HepG2 (cell line): ENCODE results near the gene KAZN. TPM values are rescaled to one million over a fixed set of nuclear protein-coding genes. Genes with fewer than 3 reads are reported as not detected.
A peak's percentile ranks its signal among the peaks of the same experiment; 100 is the strongest.

ENCODE experiments used
- CBX5 ChIP-seq: sonication (generic); formaldehyde crosslinking; IDR thresholded peaks from 2 replicates; pipeline ENCODE4 v1.4.0; 2020; ENCODE audit warnings: missing genetic modification reagents, borderline replicate concordance
- EP300 ChIP-seq, 3 experiments: sonication (generic) in 1 of 3; formaldehyde crosslinking in 1 of 3; IDR thresholded peaks; 2 replicates each; pipeline versions ENCODE4 v1.5.1 to v1.6.1; 2011 to 2020; ENCODE audit warnings: low read depth in 2 of 3, low read length in 2 of 3, borderline replicate concordance in 1 of 3, improper control_type of control experiment in 1 of 3, mild to moderate bottlenecking in 1 of 3, missing genetic modification reagents in 1 of 3, moderate library complexity in 1 of 3
- RCOR2 ChIP-seq: IDR thresholded peaks from 2 replicates; pipeline ENCODE4 v1.6.1; 2016; ENCODE audit warnings: missing biosample characterization, missing genetic modification reagents
- ZNF124 ChIP-seq: sonication (generic); formaldehyde crosslinking; IDR thresholded peaks from 2 replicates; pipeline ENCODE4 v1.4.0; 2020; ENCODE audit warnings: missing genetic modification reagents
- ZNF136 ChIP-seq: sonication (generic); formaldehyde crosslinking; IDR thresholded peaks from 2 replicates; pipeline ENCODE4 v1.8.1; 2022; ENCODE audit warnings: low read depth, mild to moderate bottlenecking, moderate library complexity, missing genetic modification reagents
- ZNF17 ChIP-seq: sonication (generic); formaldehyde crosslinking; IDR thresholded peaks from 2 replicates; pipeline ENCODE4 v1.5.0; 2020; ENCODE audit warnings: mild to moderate bottlenecking, missing genetic modification reagents
- ZNF3 ChIP-seq: IDR thresholded peaks from 2 replicates; pipeline ENCODE4 v1.7.0; 2017; ENCODE audit warnings: inconsistent platforms
- ZNF710 ChIP-seq: sonication (generic); formaldehyde crosslinking; IDR thresholded peaks from 2 replicates; pipeline ENCODE4 v1.5.0; 2020; ENCODE audit warnings: mild to moderate bottlenecking, missing genetic modification reagents, borderline replicate concordance
- ZNF891 ChIP-seq: sonication (generic); formaldehyde crosslinking; IDR thresholded peaks from 2 replicates; pipeline ENCODE4 v1.5.0; 2020; ENCODE audit warnings: mild to moderate bottlenecking, missing genetic modification reagents
- polyA plus RNA-seq, 8 experiments: library from polyadenylated mRNA; depleted of rRNA in 3 of 8; stranded (reverse) in 7 of 8; unstranded in 1 of 8; fragments of >200 nt; fragmentation: Illumina TruSeq in 4 of 8; extraction: Trizol in 4 of 8; gene quantifications; 2 replicates each; pipeline versions ENCODE4 v1.2.1 to v1.2.3, GENCODE V29; 2011 to 2016; ENCODE audit warnings: low read depth in 4 of 8, missing spikeins in 1 of 8, mixed read lengths in 1 of 8; ENCODE audit not compliant: insufficient read depth in 1 of 8
- total RNA-seq, 5 experiments: library from RNA; depleted of rRNA; stranded (reverse); fragments of >200 nt; fragmentation: Illumina TruSeq; extraction: Trizol; gene quantifications; 2 replicates each; pipeline ENCODE4 v1.2.3, GENCODE V29; 2016; ENCODE audit warnings: low read depth in 1 of 5
- TF ChIP-seq, protein P1 (sequence below): sonication (generic); formaldehyde crosslinking; IDR thresholded peaks from 2 replicates; pipeline ENCODE4 v1.8.0; 2022; ENCODE audit warnings: low read depth, missing genetic modification reagents

Gene KAZN
- total and polyA plus RNA-seq, 2 of the 13 experiments (the other 11 are each of a cell fraction or from before 2014, with no cell fraction given) = 10.4 to 13.5 TPM

GRCh38 chr1:14952626-14953314 is 354.3 kb downstream of the KAZN start (continued):
- TF ChIP-seq EP300 (IDR thresholded peaks at IDR 0.05; ENCODE audit: low read depth in 2 of 2, low read length in 2 of 2) (peak in 1 of 2 experiments; percentile 97; a peak in 3 of 4 replicates), EP300 (CRISPR knock-in tag; IDR thresholded peaks at IDR 0.05; ENCODE audit: borderline replicate concordance) (peak; percentile 96), RCOR2 (peak; percentile 94), ZNF124 (CRISPR knock-in tag) (no peak; the same call in 1 of the 2 replicates), ZNF710 (CRISPR knock-in tag) (peak; percentile 91), ZNF891 (0 out of 2 replicates have a peak, but pooled peaks have one; percentile 28), ZNF136 (CRISPR knock-in tag) (peak; percentile 78; the same call in 1 of the 2 replicates), ZNF3 (CRISPR knock-in tag) (peak; percentile 65; the same call in 1 of the 2 replicates), CBX5 (no peak), ZNF17 (CRISPR knock-in tag) (no peak)
- TF ChIP-seq, protein P1, sequence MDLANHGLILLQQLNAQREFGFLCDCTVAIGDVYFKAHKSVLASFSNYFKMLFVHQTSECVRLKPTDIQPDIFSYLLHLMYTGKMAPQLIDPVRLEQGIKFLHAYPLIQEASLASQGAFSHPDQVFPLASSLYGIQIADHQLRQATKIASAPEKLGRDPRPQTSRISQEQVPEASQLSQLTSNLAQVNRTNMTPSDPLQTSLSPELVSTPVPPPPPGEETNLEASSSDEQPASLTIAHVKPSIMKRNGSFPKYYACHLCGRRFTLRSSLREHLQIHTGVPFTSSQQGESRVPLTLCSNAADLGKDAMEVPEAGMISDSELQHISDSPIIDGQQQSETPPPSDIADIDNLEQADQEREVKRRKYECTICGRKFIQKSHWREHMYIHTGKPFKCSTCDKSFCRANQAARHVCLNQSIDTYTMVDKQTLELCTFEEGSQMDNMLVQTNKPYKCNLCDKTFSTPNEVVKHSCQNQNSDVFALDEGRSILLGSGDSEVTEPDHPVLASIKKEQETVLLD (CRISPR knock-in tag) = peak; percentile 40; the same call in 1 of the 2 replicates
- TF ChIP-seq, all 625 proteins: peak for 318
